IgD-negative memory B cell (primary cell): ENCODE results near the gene EHBP1. TPM values are rescaled to one million over a fixed set of nuclear protein-coding genes. Genes with fewer than 3 reads are reported as not detected.

ENCODE experiments used
- H3K27ac Mint-ChIP-seq, 3 donors: one replicate each; pipeline ENCODE4 v1.8.0; 2020 to 2022; ENCODE audit warnings: mild to moderate bottlenecking in 3 of 3, mixed read lengths in 3 of 3, moderate library complexity in 1 of 3
- H3K27me3 Mint-ChIP-seq: one replicate; pipeline ENCODE4 v1.8.0; 2021; ENCODE audit warnings: mixed read lengths
- H3K36me3 Mint-ChIP-seq: one replicate; pipeline ENCODE4 v1.8.0; 2020; ENCODE audit warnings: mild to moderate bottlenecking, mixed read lengths
- H3K4me1 Mint-ChIP-seq, 3 donors: one replicate each; pipeline ENCODE4 v1.8.0; 2020 to 2022; ENCODE audit warnings: mixed read lengths in 3 of 3, mild to moderate bottlenecking in 1 of 3
- H3K4me3 Mint-ChIP-seq, 4 donors: one replicate each; pipeline ENCODE4 v1.8.0; 2020 to 2022; ENCODE audit warnings: mild to moderate bottlenecking in 4 of 4, mixed read lengths in 4 of 4, moderate library complexity in 3 of 4
- H3K9me3 Mint-ChIP-seq, 3 donors: one replicate each; pipeline ENCODE4 v1.8.0; 2020 to 2021; ENCODE audit warnings: mixed read lengths in 3 of 3, mild to moderate bottlenecking in 1 of 3
- polyA plus RNA-seq: library from polyadenylated mRNA; unstranded; fragments of 300-500 nt; fragmentation: Illumina TruSeq; gene quantifications from one replicate; pipeline ENCODE4 v1.2.3, GENCODE V29; 2021

The EHBP1 gene
- polyA plus RNA-seq, 1 donor from 2014 or later: 10.2 TPM

GRCh38 chr2:63053081-63053888 lies 347.8 kb downstream of the EHBP1 start:
- H3K36me3 Mint-ChIP-seq: peaks cover 4% of the 10 kb centered on the region
- H3K4me1 Mint-ChIP-seq: peaks cover 30 to 68% (median 32%) of the 10 kb centered on the region in 3 donors
- peaks cover 0 to 23% (median 0%) of the 10 kb centered on the region in 3 donors for H3K9me3 Mint-ChIP-seq
- H3K27me3 Mint-ChIP-seq: peaks cover 81% of the 10 kb centered on the region
- H3K27ac Mint-ChIP-seq: peak overlapping the region; percentile 46 to 99 (median 93)
- H3K4me3 Mint-ChIP-seq: peak overlapping the region in 2 of 4 donors; percentile 82 to 89

GRCh38 chr2:63053889-63054602 lies 348.5 kb downstream of the EHBP1 start:
- peak overlapping the region; percentile 40 to 99 (median 93) for H3K27ac Mint-ChIP-seq
- H3K4me1 Mint-ChIP-seq: peaks cover 30 to 66% (median 35%) of the 10 kb centered on the region in 3 donors
- peaks cover 81% of the 10 kb centered on the region for H3K27me3 Mint-ChIP-seq
- H3K36me3 Mint-ChIP-seq: peaks cover 3% of the 10 kb centered on the region
- peaks cover 0 to 26% (median 0%) of the 10 kb centered on the region in 3 donors for H3K9me3 Mint-ChIP-seq
- peak overlapping the region; percentile 46 to 89 (median 85) for H3K4me3 Mint-ChIP-seq

DNA sequence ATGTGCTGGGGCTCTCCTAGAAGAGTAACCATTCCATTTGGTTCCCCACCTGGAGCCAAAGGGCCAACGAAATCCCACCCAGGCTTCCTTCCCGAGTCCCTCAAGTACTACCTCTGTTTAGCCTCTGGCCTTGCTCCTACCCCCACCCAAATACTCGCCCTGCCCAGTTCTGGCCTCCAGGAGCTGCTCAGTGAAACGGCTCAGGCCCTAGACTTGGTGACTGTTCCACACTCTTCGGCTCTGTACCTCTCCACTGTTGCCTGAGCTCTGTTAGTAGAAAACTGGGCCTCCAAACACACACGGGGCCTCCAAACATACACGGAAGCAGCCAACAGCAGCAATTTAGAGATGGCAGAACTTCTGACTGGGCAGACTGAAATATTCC lies 349.3 kb downstream of the EHBP1 start:
- Mint-ChIP-seq H3K4me3 (peak overlapping the region in 3 of 4 donors; percentile 68 to 89 (median 81)), H3K9me3 (peaks cover 0 to 25% (median 0%) of the 10 kb centered on the region in 3 donors), H3K36me3 (peaks cover 2% of the 10 kb centered on the region), H3K27ac (peak overlapping the region in 2 of 3 donors; percentile 93 to 99), H3K27me3 (peaks cover 75% of the 10 kb centered on the region), H3K4me1 (peaks cover 24 to 61% (median 30%) of the 10 kb centered on the region in 3 donors)

DNA sequence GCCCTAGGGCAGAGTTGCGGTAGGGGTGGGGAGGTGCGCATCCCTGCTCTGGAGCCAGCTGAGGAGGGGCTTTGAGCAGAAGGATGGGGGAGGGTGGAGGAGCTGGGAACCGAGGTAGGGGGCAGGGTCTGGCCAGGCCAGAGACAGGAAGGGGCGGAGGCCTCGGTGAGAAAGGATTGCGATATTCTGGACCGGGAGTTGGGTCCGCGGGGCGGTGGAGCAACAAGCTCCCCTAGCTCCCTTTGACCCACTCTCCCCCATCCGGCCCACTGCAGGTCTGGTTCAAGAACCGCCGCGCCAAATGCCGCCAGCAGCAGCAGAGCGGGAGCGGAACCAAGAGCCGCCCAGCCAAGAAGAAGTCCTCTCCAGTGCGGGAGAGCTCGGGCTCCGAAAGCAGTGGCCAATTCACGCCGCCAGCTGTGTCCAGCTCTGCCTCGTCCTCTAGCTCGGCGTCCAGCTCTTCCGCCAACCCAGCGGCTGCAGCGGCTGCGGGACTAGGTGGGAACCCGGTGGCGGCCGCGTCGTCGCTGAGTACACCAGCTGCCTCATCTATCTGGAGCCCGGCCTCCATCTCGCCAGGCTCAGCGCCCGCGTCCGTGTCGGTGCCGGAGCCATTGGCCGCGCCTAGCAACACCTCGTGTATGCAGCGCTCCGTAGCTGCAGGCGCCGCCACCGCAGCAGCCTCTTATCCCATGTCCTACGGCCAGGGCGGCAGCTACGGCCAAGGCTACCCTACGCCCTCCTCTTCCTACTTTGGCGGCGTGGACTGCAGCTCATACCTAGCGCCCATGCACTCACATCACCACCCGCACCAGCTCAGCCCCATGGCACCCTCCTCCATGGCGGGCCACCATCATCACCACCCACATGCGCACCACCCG lies 350.0 kb downstream of the EHBP1 start:
- Mint-ChIP-seq H3K27me3 (peaks cover 79% of the 10 kb centered on the region), H3K27ac (peak overlapping the region; percentile 63 to 99 (median 96)), H3K4me1 (peaks cover 26 to 63% (median 32%) of the 10 kb centered on the region in 3 donors), H3K4me3 (peak overlapping the region; percentile 26 to 89 (median 82)), H3K36me3 (peaks cover 6% of the 10 kb centered on the region), H3K9me3 (peaks cover 0 to 27% (median 4%) of the 10 kb centered on the region in 3 donors)

DNA sequence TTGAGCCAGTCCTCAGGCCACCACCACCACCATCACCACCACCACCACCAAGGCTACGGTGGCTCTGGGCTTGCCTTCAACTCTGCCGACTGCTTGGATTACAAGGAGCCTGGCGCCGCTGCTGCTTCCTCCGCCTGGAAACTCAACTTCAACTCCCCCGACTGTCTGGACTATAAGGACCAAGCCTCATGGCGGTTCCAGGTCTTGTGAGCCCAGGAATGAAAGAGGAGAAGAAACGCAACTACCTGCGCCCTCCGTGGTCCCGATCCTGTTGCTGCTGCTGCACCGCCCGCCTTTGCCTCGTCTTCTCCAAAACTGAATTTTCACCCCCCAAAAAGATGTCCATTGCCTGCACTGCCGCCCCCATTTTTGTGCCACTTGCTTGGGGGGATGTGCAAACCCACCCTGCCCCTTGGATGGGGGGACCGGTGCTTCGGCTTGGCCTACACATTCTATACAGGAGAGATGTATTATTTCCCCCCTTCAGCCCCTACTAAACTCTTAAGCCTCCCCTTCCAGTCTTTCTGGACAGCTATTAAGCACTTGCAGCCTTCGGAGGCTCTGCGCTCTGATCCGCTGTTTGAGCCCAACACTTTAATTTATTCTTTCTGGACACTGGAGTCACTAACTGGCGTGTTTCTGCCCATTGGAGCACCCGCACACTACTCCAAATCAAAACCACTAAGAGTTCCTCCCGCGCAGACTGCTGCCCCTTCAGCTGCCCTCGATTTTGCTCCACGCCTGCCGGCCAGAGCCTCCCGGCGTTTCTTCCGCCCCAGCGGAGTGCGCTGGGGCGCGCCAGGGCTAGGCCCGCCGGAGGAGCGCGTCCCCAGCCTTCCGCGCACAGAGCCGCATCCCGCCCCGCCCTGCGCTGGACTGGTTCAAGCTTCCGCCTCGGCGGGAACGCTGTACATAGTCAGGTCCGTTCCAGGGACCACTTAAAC lies 350.9 kb downstream of the EHBP1 start:
- H3K36me3 Mint-ChIP-seq: peaks cover 6% of the 10 kb centered on the region
- H3K27me3 Mint-ChIP-seq: peaks cover 77% of the 10 kb centered on the region
- peak overlapping the region; percentile 26 to 89 (median 82) for H3K4me3 Mint-ChIP-seq
- H3K27ac Mint-ChIP-seq: peak overlapping the region; percentile 63 to 99 (median 96)
- H3K4me1 Mint-ChIP-seq: peaks cover 26 to 57% (median 29%) of the 10 kb centered on the region in 3 donors
- H3K9me3 Mint-ChIP-seq: peaks cover 0 to 27% (median 4%) of the 10 kb centered on the region in 3 donors

DNA sequence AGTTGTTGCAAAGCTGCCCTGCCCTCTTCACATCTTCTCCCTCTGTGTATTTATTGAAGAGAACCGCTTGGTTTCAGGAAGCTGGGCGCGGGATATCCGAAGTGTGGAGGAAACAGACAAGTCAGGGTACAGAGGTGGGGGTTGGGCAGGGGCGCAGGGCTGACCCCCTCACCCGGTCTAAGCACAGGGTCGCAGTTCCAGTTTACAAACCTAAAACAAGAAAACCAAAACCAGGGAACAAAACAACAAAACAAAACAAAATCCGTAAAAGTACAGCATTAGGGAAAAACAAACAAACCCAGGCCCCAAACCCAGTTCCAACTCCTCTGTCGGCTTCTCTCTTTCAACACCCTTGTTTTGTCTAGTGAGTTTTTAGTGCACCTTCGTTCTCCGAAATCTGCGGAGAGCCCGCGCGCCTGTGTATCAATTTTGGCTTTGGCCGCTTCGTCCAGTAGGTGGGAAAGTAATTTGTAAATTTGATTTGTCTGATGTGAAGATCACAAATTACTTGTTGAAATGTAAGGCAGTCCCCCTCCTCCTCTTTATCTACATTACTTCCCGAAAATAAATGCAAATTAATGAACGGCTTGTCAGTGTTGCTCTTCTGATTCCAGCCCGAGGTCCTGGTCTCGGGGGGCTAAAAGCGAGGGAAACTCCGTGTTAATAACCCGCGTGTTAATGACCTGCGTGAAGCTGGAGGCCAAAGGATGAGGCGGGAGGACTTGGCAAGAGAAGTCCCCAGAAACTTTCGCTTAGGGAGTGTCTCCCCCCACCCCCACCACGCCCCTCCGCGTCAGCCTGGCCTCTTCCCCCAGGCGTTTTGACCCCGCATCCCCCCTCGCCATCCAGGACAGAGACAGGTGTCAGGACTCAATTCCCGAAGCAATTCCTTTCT lies 352.0 kb downstream of the EHBP1 start:
- H3K27ac Mint-ChIP-seq: peak overlapping the region; percentile 87 to 99 (median 96)
- H3K36me3 Mint-ChIP-seq: peaks cover 6% of the 10 kb centered on the region
- peaks cover 26 to 52% (median 29%) of the 10 kb centered on the region in 3 donors for H3K4me1 Mint-ChIP-seq
- H3K27me3 Mint-ChIP-seq: peaks cover 73% of the 10 kb centered on the region
- H3K9me3 Mint-ChIP-seq: peaks cover 0 to 27% (median 4%) of the 10 kb centered on the region in 3 donors
- H3K4me3 Mint-ChIP-seq: peak overlapping the region; percentile 56 to 89 (median 74)

DNA sequence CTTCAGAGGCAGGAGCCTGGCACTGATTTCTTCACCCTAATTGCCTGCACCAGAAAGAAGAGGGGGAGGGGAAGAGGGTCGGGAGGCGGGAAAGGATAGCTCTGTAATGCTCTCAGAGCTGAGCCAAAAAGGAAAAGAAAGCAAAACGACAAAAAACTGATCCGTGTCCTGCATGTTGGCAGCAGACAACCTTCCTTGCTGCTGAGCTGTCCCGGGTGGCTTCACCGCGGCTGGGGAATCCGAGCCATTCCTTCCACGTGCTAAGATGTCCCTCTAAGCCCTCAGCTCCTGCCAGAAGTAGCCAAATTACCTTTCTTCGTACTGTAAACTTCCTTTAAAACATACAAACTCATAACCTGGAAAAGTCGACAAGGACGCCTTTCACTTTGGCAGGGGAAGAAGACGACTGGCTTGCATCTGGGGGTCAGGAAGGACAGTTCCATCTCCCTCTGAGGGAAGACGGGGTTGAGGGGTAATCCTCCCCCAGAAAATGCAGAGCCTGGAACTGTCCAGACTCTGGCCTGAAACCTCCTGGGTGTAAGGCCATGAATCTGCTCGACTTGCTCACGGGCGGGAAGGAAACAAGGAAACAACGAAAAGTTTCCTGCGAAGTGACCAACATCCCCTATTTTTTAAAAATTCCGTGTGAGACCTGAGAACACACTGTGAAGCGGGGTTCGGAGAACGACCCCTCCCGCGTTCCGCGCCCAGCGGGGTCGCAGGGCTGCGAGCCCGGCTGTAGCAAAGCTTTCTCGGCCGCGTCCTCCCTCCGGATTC lies 352.8 kb downstream of the EHBP1 start:
- H3K4me3 Mint-ChIP-seq: peak overlapping the region; percentile 58 to 89 (median 77)
- peaks cover 26 to 50% (median 28%) of the 10 kb centered on the region in 3 donors for H3K4me1 Mint-ChIP-seq
- peak overlapping the region; percentile 89 to 99 (median 96) for H3K27ac Mint-ChIP-seq
- H3K27me3 Mint-ChIP-seq: peaks cover 69% of the 10 kb centered on the region
- peaks cover 6% of the 10 kb centered on the region for H3K36me3 Mint-ChIP-seq
- peaks cover 0 to 27% (median 4%) of the 10 kb centered on the region in 3 donors for H3K9me3 Mint-ChIP-seq

- Mint-ChIP-seq H3K36me3 (peaks cover 6% of the 10 kb centered on the region), H3K27me3 (peaks cover 65% of the 10 kb centered on the region), H3K27ac (peak overlapping the region; percentile 89 to 99 (median 96)), H3K4me3 (peak overlapping the region; percentile 12 to 89 (median 52)), H3K9me3 (peaks cover 0 to 27% (median 4%) of the 10 kb centered on the region in 3 donors), H3K4me1 (peaks cover 24 to 45% (median 26%) of the 10 kb centered on the region in 3 donors)
Measured at GRCh38 chr2:63058921-63059792, 353.6 kb downstream of the EHBP1 start.

DNA sequence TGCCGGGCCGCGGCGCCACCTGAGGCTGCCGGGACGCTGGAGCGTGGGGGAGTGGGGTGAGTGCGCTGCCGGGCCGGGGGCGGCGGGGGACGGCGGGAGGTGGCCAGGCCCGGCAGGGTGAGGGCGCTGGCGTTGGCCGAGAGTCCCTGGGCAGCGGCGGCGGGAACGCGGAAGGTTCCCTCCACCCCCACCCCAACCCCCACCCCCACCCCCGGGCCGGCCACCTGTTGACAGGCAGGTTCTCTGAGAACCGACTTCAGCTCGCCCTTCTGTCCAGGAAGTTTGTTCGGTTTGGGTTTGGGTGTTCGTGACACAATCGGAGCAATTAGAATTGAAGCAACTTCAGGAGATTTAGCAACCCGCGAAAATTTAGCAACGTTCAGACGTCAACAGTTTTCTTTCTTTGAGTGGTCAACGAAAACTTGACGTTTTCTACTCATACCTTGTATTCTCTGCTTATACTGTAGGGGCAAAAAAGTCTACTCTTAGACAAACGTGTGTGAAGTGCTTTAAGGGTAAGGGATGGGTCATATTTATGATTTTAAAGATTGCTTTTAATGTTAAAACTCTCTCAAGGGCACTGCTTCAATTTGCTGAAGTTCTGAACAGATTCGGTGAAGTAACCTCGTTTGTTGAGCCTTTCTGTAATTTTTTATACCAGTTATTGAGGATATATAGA lies 354.4 kb downstream of the EHBP1 start:
- Mint-ChIP-seq H3K9me3 (peaks cover 0 to 22% (median 4%) of the 10 kb centered on the region in 3 donors), H3K4me1 (peaks cover 19 to 38% (median 22%) of the 10 kb centered on the region in 3 donors), H3K4me3 (peak overlapping the region; percentile 16 to 76 (median 68)), H3K27me3 (peaks cover 61% of the 10 kb centered on the region), H3K36me3 (peaks cover 3% of the 10 kb centered on the region), H3K27ac (peak overlapping the region; percentile 61 to 89 (median 83))

DNA sequence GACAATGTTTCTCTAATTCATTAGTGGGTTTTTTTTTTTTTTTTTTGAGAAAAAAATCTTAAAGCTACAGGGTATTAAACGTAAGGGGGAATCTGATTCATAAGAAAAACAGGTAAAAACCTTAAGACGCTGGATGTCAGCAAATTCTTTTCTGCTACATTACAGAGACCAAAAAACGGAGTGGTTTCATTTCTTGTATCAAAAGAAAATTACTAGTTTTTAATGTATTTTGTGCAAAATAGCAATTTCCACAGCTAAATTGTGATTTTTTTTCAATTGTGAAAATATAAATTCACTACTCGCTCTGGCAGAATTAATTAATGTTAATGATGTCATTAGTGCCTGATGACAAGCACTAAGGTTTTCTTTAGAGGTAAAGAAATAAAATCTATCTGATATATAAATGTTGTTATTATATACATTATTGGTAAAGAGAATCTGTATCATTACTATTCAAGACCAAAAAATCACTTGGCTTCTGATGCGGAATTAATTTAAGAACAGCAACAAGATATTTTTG lies 355.0 kb downstream of the EHBP1 start:
- H3K9me3 Mint-ChIP-seq: peaks cover 0 to 22% (median 4%) of the 10 kb centered on the region in 3 donors
- peak overlapping the region in 2 of 3 donors; percentile 83 to 89 for H3K27ac Mint-ChIP-seq
- peak overlapping the region in 2 of 4 donors; percentile 70 to 76 for H3K4me3 Mint-ChIP-seq
- H3K36me3 Mint-ChIP-seq: peaks cover 3% of the 10 kb centered on the region
- peaks cover 18 to 36% (median 21%) of the 10 kb centered on the region in 3 donors for H3K4me1 Mint-ChIP-seq
- peaks cover 57% of the 10 kb centered on the region for H3K27me3 Mint-ChIP-seq
